Measurements from ENCODE around the gene COPS7B. TPM values are rescaled to one million over a fixed set of nuclear protein-coding genes. Genes with fewer than 3 reads are reported as not detected.

COPS7B gene
- total RNA-seq, 1 experiment from 2014 or later = 61.4 TPM

DNA sequence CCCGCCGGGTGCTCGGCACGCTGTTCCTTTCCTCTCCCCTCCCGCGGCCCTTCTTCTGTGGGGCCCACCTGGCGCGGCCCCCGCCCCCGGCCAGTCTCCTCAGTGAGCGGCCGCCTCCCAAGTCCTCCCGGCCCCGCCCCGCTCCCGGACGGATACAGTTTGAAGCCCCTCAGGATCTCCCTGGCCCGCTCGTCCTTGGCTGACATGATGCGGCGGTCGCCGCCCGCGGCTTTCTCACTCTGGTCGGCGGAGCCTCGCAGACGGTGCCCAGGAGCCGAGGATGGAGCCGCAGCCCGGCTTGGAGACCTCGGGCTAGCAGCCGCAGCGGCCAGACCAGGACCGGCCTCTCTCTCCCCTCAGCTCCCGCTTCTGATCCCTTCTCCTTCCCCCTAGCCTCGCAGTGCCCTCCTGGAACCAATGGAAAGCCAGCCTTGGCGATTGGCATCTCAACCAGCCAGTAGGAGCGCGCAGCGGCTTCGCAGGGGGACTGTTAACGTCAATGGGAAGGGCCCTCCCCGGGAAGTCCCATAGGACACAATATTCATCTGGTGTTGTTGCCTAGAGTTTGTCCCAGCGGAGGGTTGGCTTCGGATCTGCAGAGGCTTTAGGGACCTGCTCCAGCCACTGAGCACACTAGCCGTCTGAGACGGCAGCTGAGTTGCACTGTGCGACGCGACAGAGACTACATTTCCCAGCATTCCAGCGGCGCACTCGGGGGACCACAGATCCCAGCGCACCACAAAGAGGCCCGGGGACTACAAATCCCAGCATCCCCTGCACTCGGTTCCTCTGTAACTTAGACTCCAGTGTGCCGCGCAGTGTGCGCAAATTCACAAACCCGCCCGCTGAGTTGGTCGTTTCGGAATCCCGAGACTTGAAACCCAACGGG lies 5.1 kb upstream of the COPS7B start, which contains the start of gene PDE6D:
PDE6D (minus strand) TSS at position 374 of the 889 bp plus-strand sequence; CDS start at position 206, 168 bp downstream.
- H3K23ac ChIP-seq (ENCODE audit: insufficient read length, low read depth, low read length) = no peak within 1 kb of the TSS
- H3K4me1 Mint-ChIP-seq = peaks cover 24 to 36% of the 10 kb centered on the region in 2 experiments
- H2BK5ac ChIP-seq (ENCODE audit: insufficient read length, low read length) = no peak within 1 kb of the TSS
- no peak within 1 kb of the TSS for H2AK5ac ChIP-seq (ENCODE audit: insufficient read length, low read length)
- H3K27me3 Mint-ChIP-seq (ENCODE audit: low read depth) = peaks cover 4% of the 10 kb centered on the region; the same call in 1 of the 2 replicates
- peak within 1 kb of the TSS; percentile 96 for H3K4me2 ChIP-seq (ENCODE audit: insufficient read depth, insufficient read length, low read length)
- H3K4me3 Mint-ChIP-seq = peak within 1 kb of the TSS; percentile 94 to 97
- no peaks in the 10 kb centered on the region for H3K9me3 ChIP-seq (ENCODE audit: control insufficient read depth, low read depth, low read length)
- no peak within 1 kb of the TSS for H3T11ph ChIP-seq (ENCODE audit: low read length)
- DNase-seq = peak; percentile 97
- H3K79me2 ChIP-seq (ENCODE audit: insufficient read depth, low read length) = no peaks in the 10 kb centered on the region
- WGBS (ENCODE audit: extremely low coverage, insufficient read length, low lambda C conversion rate) = no CpG with 5 or more reads among the region's 67 CpGs
- no peaks in the 10 kb centered on the region for H3K36me3 Mint-ChIP-seq (ENCODE audit: insufficient read depth in 1 of 3, low read depth in 3 of 3)
- H3K9ac ChIP-seq (ENCODE audit: extremely low read depth, insufficient read length, low read length) = peak within 1 kb of the TSS; percentile 43
- H4K91ac ChIP-seq (ENCODE audit: insufficient read length, low read depth, low read length) = no peak within 1 kb of the TSS
- H3K4me1 ChIP-seq (ENCODE audit: insufficient read depth, low read length) = no peaks in the 10 kb centered on the region
- TF ChIP-seq, protein P1, sequence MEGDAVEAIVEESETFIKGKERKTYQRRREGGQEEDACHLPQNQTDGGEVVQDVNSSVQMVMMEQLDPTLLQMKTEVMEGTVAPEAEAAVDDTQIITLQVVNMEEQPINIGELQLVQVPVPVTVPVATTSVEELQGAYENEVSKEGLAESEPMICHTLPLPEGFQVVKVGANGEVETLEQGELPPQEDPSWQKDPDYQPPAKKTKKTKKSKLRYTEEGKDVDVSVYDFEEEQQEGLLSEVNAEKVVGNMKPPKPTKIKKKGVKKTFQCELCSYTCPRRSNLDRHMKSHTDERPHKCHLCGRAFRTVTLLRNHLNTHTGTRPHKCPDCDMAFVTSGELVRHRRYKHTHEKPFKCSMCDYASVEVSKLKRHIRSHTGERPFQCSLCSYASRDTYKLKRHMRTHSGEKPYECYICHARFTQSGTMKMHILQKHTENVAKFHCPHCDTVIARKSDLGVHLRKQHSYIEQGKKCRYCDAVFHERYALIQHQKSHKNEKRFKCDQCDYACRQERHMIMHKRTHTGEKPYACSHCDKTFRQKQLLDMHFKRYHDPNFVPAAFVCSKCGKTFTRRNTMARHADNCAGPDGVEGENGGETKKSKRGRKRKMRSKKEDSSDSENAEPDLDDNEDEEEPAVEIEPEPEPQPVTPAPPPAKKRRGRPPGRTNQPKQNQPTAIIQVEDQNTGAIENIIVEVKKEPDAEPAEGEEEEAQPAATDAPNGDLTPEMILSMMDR (conservative IDR thresholded peaks at IDR 0.05) = no peak
- peak within 1 kb of the TSS; percentile 80 to 95 (median 94) for H3K27ac Mint-ChIP-seq
- H2BK15ac ChIP-seq (ENCODE audit: low read depth, low read length) = no peak within 1 kb of the TSS
- H3K27ac ChIP-seq (ENCODE audit: insufficient read length, low read depth, low read length) = no peak within 1 kb of the TSS
- H3K23me2 ChIP-seq (ENCODE audit: insufficient read length, low read depth, low read length, poor library complexity, severe bottlenecking) = peaks cover 5% of the 10 kb centered on the region
- H3K27me3 ChIP-seq (ENCODE audit: insufficient read depth, low read length) = no peaks in the 10 kb centered on the region
- no peaks in the 10 kb centered on the region for H4K20me1 ChIP-seq (ENCODE audit: control insufficient read depth, insufficient read depth, insufficient read length)
- H4K5ac ChIP-seq (ENCODE audit: insufficient read length, low read depth, low read length) = no peak within 1 kb of the TSS
- no peak within 1 kb of the TSS for H4K8ac ChIP-seq (replicated peaks; ENCODE audit: insufficient read length, low read depth, low read length)
- no peak within 1 kb of the TSS for H3K56ac ChIP-seq (ENCODE audit: insufficient read length, low read depth, low read length)
- no peaks in the 10 kb centered on the region; a peak in 1 of 5 replicates for H3K9me3 Mint-ChIP-seq
- no peak within 1 kb of the TSS for H2BK12ac ChIP-seq (ENCODE audit: insufficient read length, low read depth, low read length)
- H3K14ac ChIP-seq (ENCODE audit: insufficient read depth, low read length) = no peak within 1 kb of the TSS
- no peak within 1 kb of the TSS for H2BK120ac ChIP-seq (ENCODE audit: low read depth, low read length, poor library complexity, severe bottlenecking)
- H3K18ac ChIP-seq (ENCODE audit: insufficient read length, low read depth, low read length) = no peak within 1 kb of the TSS
- H2AFZ ChIP-seq (ENCODE audit: low read length) = peak within 1 kb of the TSS; percentile 25
- H2BK20ac ChIP-seq (ENCODE audit: low read depth, low read length, poor library complexity, severe bottlenecking) = no peak within 1 kb of the TSS
- no peak within 1 kb of the TSS for H3K4ac ChIP-seq (ENCODE audit: low read depth, low read length)
- no peaks in the 10 kb centered on the region for H3K79me1 ChIP-seq (ENCODE audit: insufficient read depth, low read depth, low read length, poor library complexity, severe bottlenecking)

Measured in H9 (cell line).